Measurements from ENCODE around the gene PDE6D. TPM values are rescaled to one million over a fixed set of nuclear protein-coding genes. Genes with fewer than 3 reads are reported as not detected.
"Not testable (repeated sequence)": the region's sequence is repeated elsewhere in the genome, so short reads cannot be mapped to it uniquely, and the experiment has no call there.

The PDE6D gene
- polyA plus RNA-seq, 3 donors: 28.4 to 54.6 (median 50.5) TPM

DNA sequence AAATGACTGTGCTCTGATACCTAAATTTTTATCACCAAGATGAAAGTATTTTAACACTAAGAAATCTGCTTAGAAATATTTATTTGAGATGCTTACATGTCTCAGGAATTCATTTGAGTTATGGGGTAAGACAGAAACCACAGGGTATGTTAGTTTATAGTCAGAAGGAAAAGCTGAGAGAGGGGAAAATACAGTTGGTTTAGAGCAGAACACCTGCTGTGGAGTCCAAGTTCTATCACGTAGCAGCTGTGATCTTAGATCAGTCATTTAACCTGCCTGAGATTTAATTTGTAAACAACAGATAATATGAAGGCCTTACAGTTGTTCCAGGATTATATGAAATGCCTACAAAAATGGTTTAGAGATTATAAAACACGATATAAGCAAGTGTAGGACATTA is 29.0 kb downstream of the PDE6D start:
- Histone ChIP-seq H3K27ac (ENCODE audit: low read depth in 1 of 2, low read length in 2 of 2) (no peak overlapping the region), H4K20me1 (ENCODE audit: insufficient read depth, low read length) (no peaks in the 10 kb centered on the region), H3K4me2 (replicated peaks; ENCODE audit: extremely low read depth, low read length, poor library complexity, severe bottlenecking) (no peak overlapping the region), H2AFZ (ENCODE audit: insufficient read depth, low read depth, low read length, poor library complexity, severe bottlenecking) (no peak overlapping the region), H3K79me2 (ENCODE audit: insufficient read depth, low read length) (no peaks in the 10 kb centered on the region), H3K4me3 (replicated peaks in 1 of 3; ENCODE audit: low read depth in 2 of 3, low read length in 3 of 3) (no peak overlapping the region), H3K27me3 (ENCODE audit: control insufficient read depth in 2 of 2, insufficient read depth in 2 of 2, low read length in 2 of 2) (no peaks in the 10 kb centered on the region), H3K36me3 (replicated peaks in 1 of 2; ENCODE audit: control insufficient read depth in 1 of 2, insufficient read depth in 2 of 2, low read length in 2 of 2) (no peaks in the 10 kb centered on the region), H3K4me1 (ENCODE audit: control insufficient read depth in 1 of 2, insufficient read depth in 2 of 2, low read length in 2 of 2) (no peaks in the 10 kb centered on the region), H3K9ac (ENCODE audit: insufficient read depth, low read length, poor library complexity, severe bottlenecking) (no peak overlapping the region), H3K9me3 (replicated peaks in 1 of 2; ENCODE audit: control insufficient read depth in 1 of 2, insufficient read depth in 1 of 2, low read length in 2 of 2) (no peaks in the 10 kb centered on the region)
- no peak for DNase-seq
- WGBS (ENCODE audit: insufficient coverage): no CpG with 5 or more reads among the region's 2 CpGs
- Mint-ChIP-seq H3K4me3 (no peak overlapping the region), H3K36me3 (no peaks in the 10 kb centered on the region), H3K9me3 (peaks cover 0 to 2% (median 0%) of the 10 kb centered on the region in 7 donors), H3K4me1 (no peaks in the 10 kb centered on the region), H3K27ac (no peak overlapping the region), H3K27me3 (ENCODE audit: low read depth in 3 of 3) (peaks cover 0 to 3% (median 0%) of the 10 kb centered on the region in 3 donors)
- intact Hi-C loops (cut with micrococcal nuclease): no loop called here
- TF ChIP-seq, protein P1, sequence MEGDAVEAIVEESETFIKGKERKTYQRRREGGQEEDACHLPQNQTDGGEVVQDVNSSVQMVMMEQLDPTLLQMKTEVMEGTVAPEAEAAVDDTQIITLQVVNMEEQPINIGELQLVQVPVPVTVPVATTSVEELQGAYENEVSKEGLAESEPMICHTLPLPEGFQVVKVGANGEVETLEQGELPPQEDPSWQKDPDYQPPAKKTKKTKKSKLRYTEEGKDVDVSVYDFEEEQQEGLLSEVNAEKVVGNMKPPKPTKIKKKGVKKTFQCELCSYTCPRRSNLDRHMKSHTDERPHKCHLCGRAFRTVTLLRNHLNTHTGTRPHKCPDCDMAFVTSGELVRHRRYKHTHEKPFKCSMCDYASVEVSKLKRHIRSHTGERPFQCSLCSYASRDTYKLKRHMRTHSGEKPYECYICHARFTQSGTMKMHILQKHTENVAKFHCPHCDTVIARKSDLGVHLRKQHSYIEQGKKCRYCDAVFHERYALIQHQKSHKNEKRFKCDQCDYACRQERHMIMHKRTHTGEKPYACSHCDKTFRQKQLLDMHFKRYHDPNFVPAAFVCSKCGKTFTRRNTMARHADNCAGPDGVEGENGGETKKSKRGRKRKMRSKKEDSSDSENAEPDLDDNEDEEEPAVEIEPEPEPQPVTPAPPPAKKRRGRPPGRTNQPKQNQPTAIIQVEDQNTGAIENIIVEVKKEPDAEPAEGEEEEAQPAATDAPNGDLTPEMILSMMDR (IDR thresholded peaks at IDR 0.05): no peak

DNA sequence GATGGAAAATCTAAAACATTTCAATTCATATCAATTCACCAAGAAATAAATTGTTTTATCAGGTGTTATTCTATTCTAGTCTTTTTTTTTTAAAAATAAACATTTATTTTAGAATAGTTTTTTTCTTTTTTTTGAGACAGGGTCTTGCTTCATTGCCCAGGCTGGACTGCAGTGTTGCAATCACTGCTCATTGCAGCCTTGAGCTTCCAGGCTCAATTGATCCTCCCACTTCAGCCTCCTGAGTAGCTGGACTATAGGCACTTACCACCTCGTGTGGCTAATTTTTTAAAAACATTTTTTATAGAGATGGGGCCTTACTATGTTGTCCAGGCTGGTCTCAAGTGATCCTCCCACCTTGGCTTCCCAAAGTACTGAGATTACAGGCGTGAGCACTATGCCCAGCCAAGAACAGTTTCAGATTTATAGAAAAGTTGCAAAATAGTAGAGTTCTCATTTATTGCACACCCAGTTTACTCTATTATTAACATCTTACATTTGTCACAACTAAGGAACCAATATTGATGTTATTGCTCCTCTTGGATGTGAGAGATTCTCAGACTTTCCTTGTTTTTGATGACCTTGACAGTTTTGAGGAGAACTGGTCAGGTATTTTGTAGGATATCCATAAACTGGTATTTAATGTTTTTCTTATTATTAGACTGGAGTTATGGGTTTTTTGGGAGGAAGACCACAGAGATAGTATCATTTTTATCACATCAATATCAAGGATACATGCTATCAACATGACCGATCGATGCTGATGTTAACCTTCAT is 29.9 kb downstream of the PDE6D start:
- peaks cover 0 to 3% (median 0%) of the 10 kb centered on the region in 3 donors for H3K27me3 Mint-ChIP-seq (ENCODE audit: low read depth in 3 of 3)
- peaks cover 0 to 2% (median 0%) of the 10 kb centered on the region in 7 donors for H3K9me3 Mint-ChIP-seq
- no CpG with 5 or more reads among the region's 4 CpGs for WGBS (ENCODE audit: insufficient coverage)

DNA sequence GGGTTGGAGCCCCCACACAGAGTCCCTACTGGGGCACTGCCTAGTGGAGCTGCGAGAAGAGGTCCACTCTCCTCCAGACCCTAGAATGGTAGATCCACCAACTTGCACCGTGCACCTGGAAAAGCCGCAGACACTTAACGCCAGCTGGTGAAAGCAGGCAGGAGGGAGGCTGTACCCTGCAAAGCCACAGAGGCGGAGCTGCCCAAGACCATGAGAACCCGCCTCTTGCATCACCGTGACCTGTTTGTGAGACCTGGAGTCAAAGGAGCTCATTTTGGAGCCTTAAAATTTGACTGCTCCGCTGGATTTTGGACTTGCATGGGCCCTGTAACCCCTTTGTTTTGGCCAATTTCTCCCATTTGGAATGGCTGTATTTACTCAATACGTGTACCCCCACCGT is 32.1 kb downstream of the PDE6D start:
- H3K36me3 Mint-ChIP-seq; H3K79me2 ChIP-seq (ENCODE audit: insufficient read depth, low read length); H3K4me3 Mint-ChIP-seq; H3K27me3 Mint-ChIP-seq (ENCODE audit: low read depth in 3 of 3); H3K27ac ChIP-seq (ENCODE audit: low read depth in 1 of 2, low read length in 2 of 2); H3K4me1 ChIP-seq (ENCODE audit: control insufficient read depth in 1 of 2, insufficient read depth in 2 of 2, low read length in 2 of 2); H2AFZ ChIP-seq (ENCODE audit: insufficient read depth, low read depth, low read length, poor library complexity, severe bottlenecking); H3K27me3 ChIP-seq (ENCODE audit: control insufficient read depth in 2 of 2, insufficient read depth in 2 of 2, low read length in 2 of 2); H3K9me3 Mint-ChIP-seq; H4K20me1 ChIP-seq (ENCODE audit: insufficient read depth, low read length); H3K4me2 ChIP-seq (replicated peaks; ENCODE audit: extremely low read depth, low read length, poor library complexity, severe bottlenecking); H3K36me3 ChIP-seq (replicated peaks in 1 of 2; ENCODE audit: control insufficient read depth in 1 of 2, insufficient read depth in 2 of 2, low read length in 2 of 2); DNase-seq; H3K9me3 ChIP-seq (replicated peaks in 1 of 2; ENCODE audit: control insufficient read depth in 1 of 2, insufficient read depth in 1 of 2, low read length in 2 of 2); H3K4me1 Mint-ChIP-seq; intact Hi-C loops (cut with micrococcal nuclease); H3K9ac ChIP-seq (ENCODE audit: insufficient read depth, low read length, poor library complexity, severe bottlenecking); H3K27ac Mint-ChIP-seq; H3K4me3 ChIP-seq (replicated peaks in 1 of 3; ENCODE audit: low read depth in 2 of 3, low read length in 3 of 3): not testable (repeated sequence)
- 97% methylated on average over 9 of the region's 10 CpGs for WGBS (ENCODE audit: insufficient coverage)

More for the DNA sequence above, 29.9 kb downstream of the PDE6D start:
- Mint-ChIP-seq H3K27ac (no peak overlapping the region), H3K36me3 (no peaks in the 10 kb centered on the region), H3K4me3 (no peak overlapping the region), H3K4me1 (no peaks in the 10 kb centered on the region)
- Histone ChIP-seq H3K4me3 (replicated peaks in 1 of 3; ENCODE audit: low read depth in 2 of 3, low read length in 3 of 3) (no peak overlapping the region), H3K4me1 (ENCODE audit: control insufficient read depth in 1 of 2, insufficient read depth in 2 of 2, low read length in 2 of 2) (no peaks in the 10 kb centered on the region), H3K27ac (ENCODE audit: low read depth in 1 of 2, low read length in 2 of 2) (no peak overlapping the region), H2AFZ (ENCODE audit: insufficient read depth, low read depth, low read length, poor library complexity, severe bottlenecking) (no peak overlapping the region), H3K9me3 (replicated peaks in 1 of 2; ENCODE audit: control insufficient read depth in 1 of 2, insufficient read depth in 1 of 2, low read length in 2 of 2) (no peaks in the 10 kb centered on the region), H3K79me2 (ENCODE audit: insufficient read depth, low read length) (no peaks in the 10 kb centered on the region), H3K36me3 (replicated peaks in 1 of 2; ENCODE audit: control insufficient read depth in 1 of 2, insufficient read depth in 2 of 2, low read length in 2 of 2) (no peaks in the 10 kb centered on the region), H3K27me3 (ENCODE audit: control insufficient read depth in 2 of 2, insufficient read depth in 2 of 2, low read length in 2 of 2) (no peaks in the 10 kb centered on the region), H4K20me1 (ENCODE audit: insufficient read depth, low read length) (no peaks in the 10 kb centered on the region), H3K4me2 (replicated peaks; ENCODE audit: extremely low read depth, low read length, poor library complexity, severe bottlenecking) (no peak overlapping the region), H3K9ac (ENCODE audit: insufficient read depth, low read length, poor library complexity, severe bottlenecking) (no peak overlapping the region)
- no peak for DNase-seq
- intact Hi-C loops (cut with micrococcal nuclease): no loop called here
- TF ChIP-seq, protein P1 (IDR thresholded peaks at IDR 0.05): no peak
